ENCODE results near the gene PPP2CA. TPM values are rescaled to one million over a fixed set of nuclear protein-coding genes. Genes with fewer than 3 reads are reported as not detected.

PPP2CA gene
- total and polyA plus RNA-seq, 9 of the 15 experiments (the other 6 are each of a cell fraction or from before 2014, with no cell fraction given): 23.0 to 257 (median 109) TPM

DNA sequence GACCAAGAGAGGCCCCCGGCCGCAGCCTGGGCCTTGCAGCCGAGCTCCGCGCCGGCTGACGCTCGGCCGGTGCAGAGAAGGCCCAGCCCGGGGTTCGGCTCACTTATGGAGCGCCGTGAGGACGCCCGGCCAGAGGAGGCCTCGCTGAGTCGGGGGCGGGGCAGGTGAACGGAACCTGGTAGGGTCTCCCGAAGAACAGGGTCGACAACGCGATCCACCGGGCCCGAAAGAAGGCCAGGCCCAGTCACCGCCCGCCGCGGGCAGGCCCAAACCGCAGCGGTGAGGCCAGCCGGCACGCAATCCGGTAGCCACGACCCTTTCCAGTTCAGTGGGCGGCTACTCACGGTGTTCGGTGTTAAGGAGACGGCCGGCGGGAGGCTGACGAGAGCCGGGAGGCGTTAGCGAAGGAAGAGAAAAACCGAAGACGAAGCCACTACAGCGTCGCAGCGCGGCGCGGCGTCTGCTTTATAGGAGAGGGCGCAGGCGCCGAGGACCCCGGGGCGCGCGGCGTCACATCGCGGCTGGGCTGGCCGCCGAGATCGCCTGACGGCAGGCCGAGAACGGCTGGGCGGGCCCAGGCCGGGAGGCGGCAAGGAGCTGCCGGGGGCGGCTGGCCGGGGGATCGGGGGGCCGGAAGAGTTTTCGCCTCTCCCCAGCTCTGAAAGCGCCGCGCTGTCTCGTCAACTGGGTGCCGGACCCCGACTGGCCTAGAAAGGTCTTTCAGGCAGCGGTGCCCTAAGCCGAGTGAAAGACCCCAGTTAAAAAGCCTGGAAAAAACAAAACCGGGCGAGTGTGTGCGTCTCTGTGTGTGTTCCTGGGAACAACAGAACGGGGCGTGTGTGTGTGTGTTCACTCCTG, 49.1 kb downstream of the PPP2CA start, which contains the start of gene SKP1 (continued):
- TF ChIP-seq FOXA3 (CRISPR knock-in tag; conservative IDR thresholded peaks at IDR 0.05 in 1 of 2, IDR thresholded peaks at IDR 0.05 in 1 of 2): peak in 1 of 2 experiments; percentile 64; a peak in 1 of 4 replicates
- no peak for TF ChIP-seq ZEB2 (IDR thresholded peaks at IDR 0.05)
- TF ChIP-seq MXI1 (IDR thresholded peaks at IDR 0.05; ENCODE audit: low read depth, low read length): peak; percentile 44; the same call in 1 of the 2 replicates
- peak; percentile 94; the same call in 1 of the 2 replicates for TF ChIP-seq CBX1 (IDR thresholded peaks at IDR 0.05; ENCODE audit: low read depth)
- TF ChIP-seq CXXC5 (CRISPR knock-in tag; IDR thresholded peaks at IDR 0.05): peak; percentile 92
- TF ChIP-seq, protein P1, sequence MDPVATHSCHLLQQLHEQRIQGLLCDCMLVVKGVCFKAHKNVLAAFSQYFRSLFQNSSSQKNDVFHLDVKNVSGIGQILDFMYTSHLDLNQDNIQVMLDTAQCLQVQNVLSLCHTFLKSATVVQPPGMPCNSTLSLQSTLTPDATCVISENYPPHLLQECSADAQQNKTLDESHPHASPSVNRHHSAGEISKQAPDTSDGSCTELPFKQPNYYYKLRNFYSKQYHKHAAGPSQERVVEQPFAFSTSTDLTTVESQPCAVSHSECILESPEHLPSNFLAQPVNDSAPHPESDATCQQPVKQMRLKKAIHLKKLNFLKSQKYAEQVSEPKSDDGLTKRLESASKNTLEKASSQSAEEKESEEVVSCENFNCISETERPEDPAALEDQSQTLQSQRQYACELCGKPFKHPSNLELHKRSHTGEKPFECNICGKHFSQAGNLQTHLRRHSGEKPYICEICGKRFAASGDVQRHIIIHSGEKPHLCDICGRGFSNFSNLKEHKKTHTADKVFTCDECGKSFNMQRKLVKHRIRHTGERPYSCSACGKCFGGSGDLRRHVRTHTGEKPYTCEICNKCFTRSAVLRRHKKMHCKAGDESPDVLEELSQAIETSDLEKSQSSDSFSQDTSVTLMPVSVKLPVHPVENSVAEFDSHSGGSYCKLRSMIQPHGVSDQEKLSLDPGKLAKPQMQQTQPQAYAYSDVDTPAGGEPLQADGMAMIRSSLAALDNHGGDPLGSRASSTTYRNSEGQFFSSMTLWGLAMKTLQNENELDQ (CRISPR knock-in tag; IDR thresholded peaks at IDR 0.05; ENCODE audit: borderline replicate concordance): 0 out of 2 replicates have a peak, but pooled peaks have one; percentile 71
- peak; percentile 63; the same call in 1 of the 2 replicates for TF ChIP-seq NR1H2 (CRISPR knock-in tag; IDR thresholded peaks at IDR 0.05)
- TF ChIP-seq, protein P2, sequence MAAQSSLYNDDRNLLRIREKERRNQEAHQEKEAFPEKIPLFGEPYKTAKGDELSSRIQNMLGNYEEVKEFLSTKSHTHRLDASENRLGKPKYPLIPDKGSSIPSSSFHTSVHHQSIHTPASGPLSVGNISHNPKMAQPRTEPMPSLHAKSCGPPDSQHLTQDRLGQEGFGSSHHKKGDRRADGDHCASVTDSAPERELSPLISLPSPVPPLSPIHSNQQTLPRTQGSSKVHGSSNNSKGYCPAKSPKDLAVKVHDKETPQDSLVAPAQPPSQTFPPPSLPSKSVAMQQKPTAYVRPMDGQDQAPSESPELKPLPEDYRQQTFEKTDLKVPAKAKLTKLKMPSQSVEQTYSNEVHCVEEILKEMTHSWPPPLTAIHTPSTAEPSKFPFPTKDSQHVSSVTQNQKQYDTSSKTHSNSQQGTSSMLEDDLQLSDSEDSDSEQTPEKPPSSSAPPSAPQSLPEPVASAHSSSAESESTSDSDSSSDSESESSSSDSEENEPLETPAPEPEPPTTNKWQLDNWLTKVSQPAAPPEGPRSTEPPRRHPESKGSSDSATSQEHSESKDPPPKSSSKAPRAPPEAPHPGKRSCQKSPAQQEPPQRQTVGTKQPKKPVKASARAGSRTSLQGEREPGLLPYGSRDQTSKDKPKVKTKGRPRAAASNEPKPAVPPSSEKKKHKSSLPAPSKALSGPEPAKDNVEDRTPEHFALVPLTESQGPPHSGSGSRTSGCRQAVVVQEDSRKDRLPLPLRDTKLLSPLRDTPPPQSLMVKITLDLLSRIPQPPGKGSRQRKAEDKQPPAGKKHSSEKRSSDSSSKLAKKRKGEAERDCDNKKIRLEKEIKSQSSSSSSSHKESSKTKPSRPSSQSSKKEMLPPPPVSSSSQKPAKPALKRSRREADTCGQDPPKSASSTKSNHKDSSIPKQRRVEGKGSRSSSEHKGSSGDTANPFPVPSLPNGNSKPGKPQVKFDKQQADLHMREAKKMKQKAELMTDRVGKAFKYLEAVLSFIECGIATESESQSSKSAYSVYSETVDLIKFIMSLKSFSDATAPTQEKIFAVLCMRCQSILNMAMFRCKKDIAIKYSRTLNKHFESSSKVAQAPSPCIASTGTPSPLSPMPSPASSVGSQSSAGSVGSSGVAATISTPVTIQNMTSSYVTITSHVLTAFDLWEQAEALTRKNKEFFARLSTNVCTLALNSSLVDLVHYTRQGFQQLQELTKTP (IDR thresholded peaks at IDR 0.05; ENCODE audit: low read depth in 1 of 2, partially characterized antibody in 2 of 2): peak in 1 of 2 experiments; percentile 25
- TF ChIP-seq, protein P3, sequence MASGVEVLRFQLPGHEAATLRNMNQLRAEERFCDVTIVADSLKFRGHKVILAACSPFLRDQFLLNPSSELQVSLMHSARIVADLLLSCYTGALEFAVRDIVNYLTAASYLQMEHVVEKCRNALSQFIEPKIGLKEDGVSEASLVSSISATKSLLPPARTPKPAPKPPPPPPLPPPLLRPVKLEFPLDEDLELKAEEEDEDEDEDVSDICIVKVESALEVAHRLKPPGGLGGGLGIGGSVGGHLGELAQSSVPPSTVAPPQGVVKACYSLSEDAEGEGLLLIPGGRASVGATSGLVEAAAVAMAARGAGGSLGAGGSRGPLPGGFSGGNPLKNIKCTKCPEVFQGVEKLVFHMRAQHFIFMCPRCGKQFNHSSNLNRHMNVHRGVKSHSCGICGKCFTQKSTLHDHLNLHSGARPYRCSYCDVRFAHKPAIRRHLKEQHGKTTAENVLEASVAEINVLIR (CRISPR knock-in tag; IDR thresholded peaks at IDR 0.05): no peak; the same call in 1 of the 2 replicates
- no peak for TF ChIP-seq RBM34 (IDR thresholded peaks at IDR 0.05; ENCODE audit: borderline replicate concordance, insufficient read depth, low read length)
- peak; percentile 100 for TF ChIP-seq POLR2G (IDR thresholded peaks at IDR 0.05; ENCODE audit: low read depth, low read length)
- TF ChIP-seq, protein P4, sequence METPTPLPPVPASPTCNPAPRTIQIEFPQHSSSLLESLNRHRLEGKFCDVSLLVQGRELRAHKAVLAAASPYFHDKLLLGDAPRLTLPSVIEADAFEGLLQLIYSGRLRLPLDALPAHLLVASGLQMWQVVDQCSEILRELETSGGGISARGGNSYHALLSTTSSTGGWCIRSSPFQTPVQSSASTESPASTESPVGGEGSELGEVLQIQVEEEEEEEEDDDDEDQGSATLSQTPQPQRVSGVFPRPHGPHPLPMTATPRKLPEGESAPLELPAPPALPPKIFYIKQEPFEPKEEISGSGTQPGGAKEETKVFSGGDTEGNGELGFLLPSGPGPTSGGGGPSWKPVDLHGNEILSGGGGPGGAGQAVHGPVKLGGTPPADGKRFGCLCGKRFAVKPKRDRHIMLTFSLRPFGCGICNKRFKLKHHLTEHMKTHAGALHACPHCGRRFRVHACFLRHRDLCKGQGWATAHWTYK (CRISPR knock-in tag; IDR thresholded peaks at IDR 0.05): peak; percentile 85; the same call in 1 of the 2 replicates
- TF ChIP-seq KAT7 (CRISPR knock-in tag; IDR thresholded peaks at IDR 0.05; ENCODE audit: borderline replicate concordance): peak; percentile 100

Data from K562 (cell line).